Large intestine (tissue), 3 donors: ENCODE data around the gene GCK. TPM values are rescaled to one million over a fixed set of nuclear protein-coding genes. Genes with fewer than 3 reads are reported as not detected.

Source experiments
- DNase-seq, 2 donors: peaks; one replicate each; pipeline versions ENCODE4 v3.0.0 to v3.0.0-alpha.2; 2013
- H3K27ac ChIP-seq: one replicate; pipeline ENCODE4 v1.5.1; 2013; ENCODE audit warnings: low read length
- H3K27me3 ChIP-seq: 2 replicates; pipeline ENCODE4 v1.6.1; 2013; ENCODE audit warnings: low read length; ENCODE audit not compliant: control insufficient read depth, insufficient read depth
- H3K36me3 ChIP-seq: 2 replicates; pipeline ENCODE4 v1.6.1; 2013; ENCODE audit warnings: low read length; ENCODE audit not compliant: control insufficient read depth, insufficient read depth
- H3K4me1 ChIP-seq: one replicate; pipeline ENCODE4 v1.6.1; 2013; ENCODE audit warnings: low read length; ENCODE audit not compliant: control insufficient read depth, insufficient read depth
- H3K4me3 ChIP-seq: one replicate; pipeline ENCODE4 v1.5.1; 2013; ENCODE audit warnings: low read length
- H3K9me3 ChIP-seq: one replicate; pipeline ENCODE4 v1.6.1; 2013; ENCODE audit warnings: mild to moderate bottlenecking, low read depth, low read length, moderate library complexity; ENCODE audit not compliant: control insufficient read depth
- WGBS: methylation state at CpG from one replicate; pipeline ENCODE4 v1.1.5; 2013; ENCODE audit warnings: low lambda C conversion rate; ENCODE audit not compliant: insufficient coverage; 5-methylcytosine and 5-hydroxymethylcytosine counted together
- polyA plus RNA-seq: library from polyadenylated mRNA; unstranded; fragments of 120-200 nt; gene quantifications from one replicate; pipeline ENCODE4 v1.2.1, GENCODE V29; 2013

The GCK gene
- polyA plus RNA-seq, 1 donor = 2.3 TPM

DNA sequence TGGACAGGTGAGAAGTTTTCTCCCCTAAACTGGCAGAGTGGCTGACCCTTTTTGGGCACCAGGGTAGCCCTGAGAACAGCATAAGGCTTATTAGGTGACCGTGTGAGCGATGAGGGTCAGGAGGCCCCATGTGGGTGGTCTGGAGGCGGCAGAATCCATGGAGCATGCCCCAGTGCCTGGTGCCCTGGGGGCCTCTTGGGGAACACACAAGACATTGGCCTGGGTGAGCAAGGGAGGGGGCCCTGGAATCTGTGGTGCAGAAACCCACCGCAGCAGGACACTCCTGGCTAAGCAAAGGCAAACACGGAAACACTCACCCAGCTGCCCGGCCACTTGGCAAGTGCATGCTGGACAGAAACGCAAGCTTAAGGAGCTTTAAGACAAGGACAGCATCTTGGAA lies 41.0 kb upstream of the GCK start:
- no peak overlapping the region for H3K27ac ChIP-seq
- WGBS = no CpG with 5 or more reads among the region's 7 CpGs

DNA sequence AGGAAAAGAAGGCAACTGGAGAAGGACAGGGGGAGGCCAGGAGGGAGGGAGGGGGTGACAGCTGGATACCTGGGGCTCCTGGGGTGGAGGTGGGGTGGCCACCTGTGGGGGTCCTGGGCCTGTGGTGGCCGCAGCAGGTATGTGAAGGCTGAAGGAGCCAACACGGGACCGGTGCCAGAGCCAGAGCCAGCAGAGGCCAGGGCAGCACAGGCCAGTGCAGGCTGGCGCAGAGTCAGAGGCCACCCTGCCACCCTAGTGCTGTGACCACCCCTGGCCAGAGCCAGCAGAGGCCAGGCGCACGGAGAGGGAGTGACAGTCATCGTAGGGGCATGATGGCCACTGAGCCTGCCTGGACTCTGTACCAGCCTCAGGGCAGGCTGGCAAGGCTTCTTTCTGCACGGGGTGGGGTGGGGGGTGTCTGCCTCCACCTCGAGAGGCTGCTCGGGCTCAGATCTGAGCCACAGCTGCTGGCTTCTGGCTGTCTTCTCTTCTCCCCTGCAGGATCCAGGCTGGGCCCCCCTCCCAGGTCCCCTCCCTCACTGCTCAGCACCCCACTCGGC lies 40.4 kb upstream of the GCK start:
- no peak for DNase-seq
- peaks cover 10% of the 10 kb centered on the region for H3K27me3 ChIP-seq

More for the DNA sequence above, 41.0 kb upstream of the GCK start:
- H3K4me3 ChIP-seq = no peak overlapping the region
- peaks cover 4% of the 10 kb centered on the region for H3K9me3 ChIP-seq
- no peaks in the 10 kb centered on the region for H3K4me1 ChIP-seq
- DNase-seq = no peak
- no peaks in the 10 kb centered on the region for H3K36me3 ChIP-seq
- peaks cover 10% of the 10 kb centered on the region for H3K27me3 ChIP-seq

DNA sequence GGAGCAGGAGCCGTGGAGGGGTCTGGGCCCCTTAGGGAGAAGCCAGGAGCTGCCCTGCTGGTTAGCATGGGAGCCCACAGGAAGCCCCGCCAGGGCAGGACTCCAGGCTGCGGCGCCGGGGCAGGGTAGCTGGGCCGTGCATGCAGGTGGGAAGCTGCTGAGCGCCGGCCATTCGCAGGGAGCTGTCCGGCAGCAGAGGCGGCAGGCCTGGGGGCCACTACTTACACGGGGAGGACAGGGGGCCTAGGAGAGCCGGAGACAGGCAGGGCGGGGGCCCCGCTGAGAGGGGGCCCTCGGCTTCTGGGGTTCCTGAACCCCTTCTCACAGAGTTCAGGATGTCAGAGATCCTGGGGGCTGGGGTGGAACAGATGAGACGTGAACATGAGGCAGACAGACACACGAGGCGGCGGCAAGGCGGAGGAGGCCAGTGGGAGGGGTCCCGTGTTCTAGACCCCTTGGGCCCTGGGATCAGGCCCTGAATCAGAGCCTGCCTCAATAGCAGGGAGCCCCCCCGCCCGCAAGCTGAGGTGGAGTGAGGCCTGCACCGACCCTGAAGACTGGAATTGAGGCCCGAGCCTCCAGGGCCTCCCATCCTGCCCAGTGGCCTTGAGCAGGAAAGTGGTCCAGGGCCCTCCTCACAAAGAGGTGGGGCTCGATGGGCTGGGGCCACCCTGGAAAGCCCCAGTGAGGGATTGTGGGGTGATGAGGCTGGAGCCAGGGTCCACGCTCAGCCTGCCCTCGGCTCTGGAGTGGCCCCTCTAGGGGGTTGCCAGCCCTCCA lies 39.5 kb upstream of the GCK start:
- Histone ChIP-seq H3K4me3 (no peak overlapping the region), H3K27ac (no peak overlapping the region), H3K27me3 (peaks cover 10% of the 10 kb centered on the region), H3K4me1 (no peaks in the 10 kb centered on the region), H3K36me3 (no peaks in the 10 kb centered on the region), H3K9me3 (peaks cover 4% of the 10 kb centered on the region)
- no peak for DNase-seq
- no CpG with 5 or more reads among the region's 29 CpGs for WGBS

More for the DNA sequence above, 40.4 kb upstream of the GCK start:
- H3K4me3 ChIP-seq = no peak overlapping the region
- H3K9me3 ChIP-seq = peaks cover 4% of the 10 kb centered on the region
- no CpG with 5 or more reads among the region's 11 CpGs for WGBS
- no peak overlapping the region for H3K27ac ChIP-seq
- no peaks in the 10 kb centered on the region for H3K4me1 ChIP-seq
- no peaks in the 10 kb centered on the region for H3K36me3 ChIP-seq

DNA sequence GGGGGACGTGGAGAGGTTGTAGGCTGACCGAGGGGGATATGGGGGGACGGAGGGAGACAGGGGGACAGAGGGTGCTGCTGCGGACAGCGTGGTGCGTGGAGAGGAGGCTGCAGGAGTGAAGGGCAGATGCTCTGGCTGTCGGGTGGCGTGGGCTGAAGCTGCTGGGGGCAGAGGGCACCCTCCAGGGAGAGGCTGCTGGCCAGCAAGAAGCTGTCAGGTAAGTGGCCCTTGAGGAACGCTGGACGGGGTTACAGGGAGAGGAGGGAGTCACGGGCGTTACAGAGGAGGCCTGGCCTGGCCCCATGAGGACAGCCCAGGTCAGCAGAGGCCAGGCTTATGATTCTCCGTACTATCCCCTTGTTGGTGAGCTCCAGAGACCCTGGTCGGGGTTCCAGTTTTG lies 38.7 kb upstream of the GCK start:
- no peak overlapping the region for H3K4me3 ChIP-seq
- H3K4me1 ChIP-seq = no peaks in the 10 kb centered on the region
- no CpG with 5 or more reads among the region's 14 CpGs for WGBS
- no peaks in the 10 kb centered on the region for H3K36me3 ChIP-seq
- H3K27me3 ChIP-seq = peaks cover 10% of the 10 kb centered on the region
- peaks cover 4% of the 10 kb centered on the region for H3K9me3 ChIP-seq
- no peak for DNase-seq
- H3K27ac ChIP-seq = no peak overlapping the region

DNA sequence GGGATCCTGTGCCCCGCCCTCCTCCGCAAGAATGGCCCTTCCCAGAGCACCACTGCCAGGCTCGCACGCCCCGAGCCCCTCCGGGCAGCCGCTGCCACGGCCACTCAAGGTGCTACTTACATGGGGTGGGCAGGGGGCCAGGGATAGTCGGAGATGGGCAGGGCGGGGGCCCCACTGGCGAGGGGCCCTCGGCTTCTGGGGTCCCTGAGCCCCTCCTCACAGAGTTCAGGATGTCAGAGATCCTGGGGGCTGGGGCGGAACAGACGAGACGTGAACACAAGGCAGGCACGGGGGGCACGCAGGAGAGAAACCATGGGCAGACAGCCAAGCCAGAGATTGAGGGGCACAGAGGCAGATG lies 37.1 kb upstream of the GCK start:
- no peak overlapping the region for H3K4me3 ChIP-seq
- no peak for DNase-seq
- H3K27ac ChIP-seq = no peak overlapping the region
- H3K4me1 ChIP-seq = no peaks in the 10 kb centered on the region
- WGBS = no CpG with 5 or more reads among the region's 17 CpGs
- no peaks in the 10 kb centered on the region for H3K36me3 ChIP-seq
- H3K9me3 ChIP-seq = peaks cover 6% of the 10 kb centered on the region
- H3K27me3 ChIP-seq = peaks cover 10% of the 10 kb centered on the region

DNA sequence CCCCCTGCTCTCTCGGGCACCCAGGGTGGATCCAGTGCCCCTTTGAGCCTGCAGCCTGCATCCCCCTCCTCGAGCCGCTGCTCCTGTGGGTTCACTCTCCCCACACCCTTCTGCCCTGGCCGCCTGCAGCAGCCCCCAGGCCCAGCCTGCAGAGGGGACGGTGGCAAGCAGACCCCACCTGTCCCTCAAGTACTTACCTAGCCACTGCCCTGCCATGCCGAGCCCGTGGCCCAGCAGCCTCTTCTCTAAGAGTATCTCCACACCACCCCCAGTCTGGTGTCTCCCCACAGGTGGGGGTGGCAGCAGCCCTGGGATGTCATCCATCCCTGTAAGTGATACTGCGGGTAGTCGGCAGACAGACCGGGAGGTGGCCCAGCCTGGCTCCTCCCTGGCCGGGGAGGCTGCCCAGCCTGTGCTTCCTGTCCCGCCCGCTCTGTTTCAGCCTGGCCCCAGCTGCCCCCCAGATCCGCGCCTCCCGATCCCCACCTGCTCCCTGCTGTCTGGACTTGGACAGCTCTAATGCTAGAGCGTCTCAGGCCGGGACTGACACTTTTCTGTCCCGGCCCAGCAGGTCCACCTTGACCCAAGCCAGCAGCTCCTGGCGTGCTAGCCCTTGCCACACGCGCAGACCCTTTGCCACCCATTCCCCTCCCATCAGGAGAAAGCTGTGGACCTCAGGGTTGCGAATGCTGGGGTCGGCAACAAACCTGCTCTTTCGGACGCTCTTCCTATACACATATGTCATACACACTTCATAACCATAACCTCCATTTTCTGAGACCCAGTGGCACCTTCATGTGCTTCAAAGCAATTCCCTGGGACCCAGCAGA lies 36.5 kb upstream of the GCK start:
- no peaks in the 10 kb centered on the region for H3K36me3 ChIP-seq
- H3K27me3 ChIP-seq = peaks cover 10% of the 10 kb centered on the region
- no peak for DNase-seq
- no CpG with 5 or more reads among the region's 26 CpGs for WGBS
- H3K4me1 ChIP-seq = no peaks in the 10 kb centered on the region
- H3K9me3 ChIP-seq = peaks cover 9% of the 10 kb centered on the region
- H3K4me3 ChIP-seq = no peak overlapping the region
- no peak overlapping the region for H3K27ac ChIP-seq

DNA sequence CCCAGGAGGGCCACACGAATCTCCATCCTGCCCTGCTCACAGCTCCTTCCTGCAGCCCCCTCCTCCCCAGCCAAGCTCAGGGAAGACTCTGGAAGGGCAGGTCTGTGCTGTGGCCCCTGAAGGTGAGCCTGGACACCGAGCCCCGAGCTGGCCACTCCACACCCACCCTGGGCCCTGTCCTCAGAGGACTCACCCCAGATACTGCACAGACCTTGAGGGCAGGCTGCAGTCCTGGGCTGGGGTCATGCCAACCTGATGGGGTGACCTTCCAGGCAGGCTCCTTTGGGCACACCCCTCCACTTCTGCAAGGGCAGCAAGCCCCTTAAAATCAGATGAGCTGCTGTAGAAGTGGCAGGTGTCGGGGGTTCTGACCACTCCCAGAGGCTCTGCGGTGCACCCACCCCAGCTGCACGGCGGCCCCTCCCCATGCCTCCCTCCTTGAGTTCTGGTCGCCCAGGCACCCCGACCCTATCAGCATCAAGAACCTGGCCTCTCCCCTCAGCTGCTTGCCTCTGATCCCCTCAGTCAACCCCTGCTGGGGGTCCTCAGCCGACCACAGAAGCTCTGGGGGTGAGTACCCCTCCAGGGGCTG lies 35.8 kb upstream of the GCK start:
- Histone ChIP-seq H3K27me3 (peaks cover 10% of the 10 kb centered on the region), H3K27ac (no peak overlapping the region), H3K4me1 (no peaks in the 10 kb centered on the region), H3K4me3 (no peak overlapping the region), H3K9me3 (peaks cover 10% of the 10 kb centered on the region), H3K36me3 (no peaks in the 10 kb centered on the region)
- WGBS = no CpG with 5 or more reads among the region's 10 CpGs
- no peak for DNase-seq

DNA sequence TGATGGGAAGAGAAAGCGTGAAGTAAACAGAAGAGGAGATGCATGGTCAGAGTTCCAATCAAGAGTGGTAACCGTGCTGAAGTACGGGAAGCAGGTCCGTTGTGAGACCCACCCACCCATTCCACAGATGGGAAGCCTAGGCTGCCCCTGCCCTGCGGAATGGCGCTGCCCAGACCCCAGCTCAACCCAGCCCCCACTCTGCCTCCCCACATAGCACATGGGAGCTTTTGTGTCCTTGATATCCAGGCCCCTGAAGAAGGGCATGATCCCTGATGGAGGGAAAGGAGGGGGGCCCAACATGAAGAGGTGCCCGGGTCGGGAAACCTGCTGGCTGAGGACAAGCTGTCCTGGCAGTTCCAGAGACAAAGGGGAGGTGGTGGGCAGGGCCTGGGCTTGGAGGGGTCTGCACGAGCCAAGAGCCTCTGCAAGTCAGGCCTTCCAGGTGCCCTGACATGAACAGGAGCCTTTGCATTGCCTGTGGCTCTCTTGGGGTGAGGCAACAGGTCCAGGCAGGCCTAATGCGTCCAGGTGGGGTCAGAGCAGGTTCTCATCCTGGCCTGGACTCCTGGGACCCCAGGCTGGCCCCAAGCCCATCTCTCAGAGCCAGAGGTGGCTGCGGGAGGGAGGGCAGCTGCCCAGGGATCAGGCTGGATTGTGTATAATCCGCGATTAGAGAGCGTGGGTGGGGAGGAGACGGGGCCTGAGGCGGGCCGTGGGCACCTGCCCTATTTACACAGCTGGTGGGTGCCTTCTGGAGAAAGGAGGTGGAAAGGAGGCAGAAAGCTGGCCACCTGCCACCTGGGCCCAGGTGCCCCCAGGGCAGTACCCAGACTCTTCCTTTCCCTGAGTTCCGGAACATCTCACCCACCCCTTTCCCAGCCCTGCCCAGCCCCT lies 35.1 kb upstream of the GCK start:
- Histone ChIP-seq H3K9me3 (peaks cover 17% of the 10 kb centered on the region), H3K27ac (no peak overlapping the region), H3K4me3 (no peak overlapping the region), H3K27me3 (peaks cover 10% of the 10 kb centered on the region), H3K36me3 (no peaks in the 10 kb centered on the region), H3K4me1 (no peaks in the 10 kb centered on the region)
- no peak for DNase-seq
- WGBS = 100% methylated on average over 1 of the region's 18 CpGs

DNA sequence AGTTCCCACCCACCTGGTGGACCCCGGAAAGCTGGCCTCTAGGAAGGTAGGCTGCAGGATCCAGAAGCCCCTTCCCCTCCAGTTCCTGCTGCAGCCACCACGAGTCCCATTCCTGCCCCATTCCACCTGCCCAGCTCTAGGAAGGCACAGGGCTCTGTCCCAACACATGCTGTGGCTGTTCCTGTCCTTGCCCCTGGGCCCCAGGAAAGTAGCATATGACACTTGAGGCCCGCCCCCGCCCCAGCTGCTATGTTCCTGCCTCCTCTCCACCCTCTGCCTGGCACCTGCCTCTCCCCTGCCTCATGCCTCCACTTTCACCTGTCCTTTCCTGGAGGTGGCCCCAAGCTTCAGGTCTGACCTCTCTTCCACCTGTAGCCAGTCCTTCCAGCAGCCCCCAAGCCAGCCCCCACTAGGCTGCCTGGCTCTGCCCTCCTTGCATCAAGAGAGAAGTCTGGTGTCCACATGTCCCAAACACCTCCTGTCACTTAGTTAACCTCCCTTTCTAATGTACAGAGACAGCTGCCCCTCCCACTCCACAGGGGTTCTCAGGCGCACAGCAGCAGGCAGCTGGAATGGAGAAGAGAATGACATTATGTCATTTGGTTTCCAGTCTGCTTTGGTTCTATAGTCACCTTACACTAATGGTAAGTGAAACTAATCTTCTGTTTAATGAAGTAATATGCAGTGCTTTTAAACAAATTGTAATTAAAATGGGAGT lies 34.3 kb upstream of the GCK start:
- Histone ChIP-seq H3K4me3 (no peak overlapping the region), H3K27me3 (peaks cover 10% of the 10 kb centered on the region), H3K4me1 (no peaks in the 10 kb centered on the region), H3K27ac (no peak overlapping the region), H3K36me3 (no peaks in the 10 kb centered on the region), H3K9me3 (peaks cover 22% of the 10 kb centered on the region)
- WGBS = no CpG with 5 or more reads among the region's 5 CpGs
- peak in 1 of 2 donors; percentile 45 for DNase-seq
